B cell (primary cell): ENCODE results near the gene HMG20B.

ENCODE experiments used
- CTCF ChIP-seq: fragments of 200-600 bp; IDR thresholded peaks from one replicate; pipeline ENCODE4 v1.8.0; 2022; ENCODE audit warnings: antibody characterized with exemption, mild to moderate bottlenecking
- EZH2 ChIP-seq: IDR thresholded peaks from 2 replicates; pipeline ENCODE4 v1.6.1; 2012; ENCODE audit warnings: borderline replicate concordance, low read depth, mild to moderate bottlenecking, moderate library complexity, low read length; ENCODE audit not compliant: insufficient read depth, poor library complexity, severe bottlenecking

DNA sequence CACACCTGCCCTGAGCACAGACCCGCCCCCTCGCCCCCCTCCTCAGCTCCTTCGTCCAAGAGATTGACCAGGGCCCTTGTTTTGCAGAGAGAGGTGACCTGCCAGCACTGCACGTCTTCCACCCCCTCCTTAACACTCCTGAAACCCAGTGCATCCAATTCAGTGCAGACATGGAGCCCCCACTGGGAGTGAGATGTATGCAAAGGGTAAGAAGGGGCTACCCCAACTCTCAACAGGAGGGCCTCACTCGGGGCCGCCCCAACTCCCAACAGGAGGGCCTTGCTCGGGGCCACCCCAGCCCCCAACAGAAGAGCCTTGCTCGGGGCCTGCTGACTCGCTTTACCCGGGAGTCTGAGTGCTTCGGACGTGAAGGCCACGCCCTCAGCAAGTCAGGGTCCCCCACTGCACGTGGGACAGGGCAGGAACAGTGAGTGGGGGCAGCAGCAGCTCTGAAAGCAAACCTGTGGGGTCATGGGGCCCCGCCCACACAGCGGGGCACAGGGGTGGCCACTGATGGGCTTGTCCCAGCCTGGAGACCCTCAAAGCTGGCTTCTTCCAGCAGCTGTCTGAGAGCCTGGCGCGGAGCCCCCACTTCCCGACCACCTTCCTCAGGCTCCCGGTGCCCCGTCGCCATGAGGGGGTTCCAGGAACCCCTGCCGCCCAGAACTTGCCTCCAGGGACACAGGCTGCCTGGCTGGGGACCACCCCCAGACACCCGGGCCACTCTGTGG lies 48.2 kb downstream of the HMG20B start:
- no peak for TF ChIP-seq CTCF
- TF ChIP-seq EZH2: no peak
